HG03159 (cell line): ENCODE measurements around the gene PDE2A.
A peak's percentile ranks its signal among the peaks of the same experiment; 100 is the strongest.

ENCODE experiments used
- ATAC-seq: cut with Tn5 transposase; IDR thresholded peaks from one replicate; pipeline ENCODE4 v1.9.1; 2021; ENCODE audit warnings: mild to moderate bottlenecking, moderate library complexity; ENCODE audit not compliant: unreplicated experiment

PDE2A gene

DNA sequence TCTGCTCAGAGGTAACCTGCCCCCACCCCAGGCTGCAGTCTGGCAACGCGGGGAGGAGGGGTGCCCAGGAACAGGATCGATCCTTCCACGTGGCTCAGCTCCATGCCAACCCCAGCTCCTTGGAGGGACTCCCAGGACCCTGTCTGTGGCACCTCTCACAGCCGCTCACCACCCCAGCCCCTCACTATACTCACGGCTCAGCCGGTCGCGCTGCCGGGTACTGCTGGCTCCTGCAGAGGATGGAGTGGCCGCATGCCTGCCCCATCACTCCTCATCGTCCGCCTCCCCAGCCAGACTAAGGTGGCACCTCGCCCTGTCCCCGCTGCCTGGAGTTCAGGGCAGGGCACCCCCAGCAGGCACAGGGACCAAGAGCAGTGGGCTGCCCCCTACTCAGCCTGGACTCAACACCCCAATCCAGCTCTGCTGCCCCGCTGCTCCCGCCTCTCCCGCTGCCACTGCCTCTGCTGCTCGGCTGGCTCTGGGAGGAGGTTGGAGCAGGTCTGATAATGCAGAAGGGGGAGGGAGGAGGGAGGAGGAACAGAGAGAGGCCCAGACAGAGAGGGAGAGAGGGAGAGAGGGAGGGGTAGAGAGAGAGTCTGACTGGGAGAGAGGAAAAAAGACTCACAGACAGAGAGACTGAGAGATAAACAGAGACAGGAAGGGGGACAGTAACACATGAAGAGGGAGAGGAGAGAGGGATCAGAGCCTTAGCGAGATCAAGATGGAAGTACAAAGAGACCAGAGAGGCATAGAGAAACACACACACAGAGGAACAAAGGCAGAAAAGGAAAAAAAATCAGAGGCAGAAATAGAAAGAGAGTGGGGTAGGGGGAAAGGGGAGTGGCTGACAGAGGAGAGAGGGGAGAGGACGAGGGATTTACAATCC lies at the start of gene PDE2A:
Gene PDE2A, minus strand, starts transcription at position 480 of the 886 bp plus-strand sequence. Its CDS starts 215 bp downstream, at position 265.
- ATAC-seq: no peak

DNA sequence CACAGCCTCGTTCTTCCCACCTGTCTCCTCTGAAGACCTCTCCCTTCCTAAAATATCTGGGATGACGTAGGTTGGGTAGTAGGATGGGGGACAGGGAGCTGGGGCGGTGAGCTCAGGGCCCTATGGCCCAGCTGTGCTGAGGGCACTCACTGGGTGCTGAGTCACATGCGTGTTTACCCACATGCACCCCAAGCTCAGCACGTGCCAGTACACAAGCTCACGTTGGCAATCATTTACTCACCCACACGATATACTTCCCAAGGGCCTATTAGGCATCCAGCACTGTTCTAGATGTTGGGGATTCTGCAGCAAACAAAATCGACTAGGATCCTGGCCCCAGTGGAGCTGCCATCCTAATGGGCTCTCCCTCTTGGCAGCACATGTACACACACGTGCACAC lies 49.3 kb upstream of the PDE2A start:
- ATAC-seq: no peak

DNA sequence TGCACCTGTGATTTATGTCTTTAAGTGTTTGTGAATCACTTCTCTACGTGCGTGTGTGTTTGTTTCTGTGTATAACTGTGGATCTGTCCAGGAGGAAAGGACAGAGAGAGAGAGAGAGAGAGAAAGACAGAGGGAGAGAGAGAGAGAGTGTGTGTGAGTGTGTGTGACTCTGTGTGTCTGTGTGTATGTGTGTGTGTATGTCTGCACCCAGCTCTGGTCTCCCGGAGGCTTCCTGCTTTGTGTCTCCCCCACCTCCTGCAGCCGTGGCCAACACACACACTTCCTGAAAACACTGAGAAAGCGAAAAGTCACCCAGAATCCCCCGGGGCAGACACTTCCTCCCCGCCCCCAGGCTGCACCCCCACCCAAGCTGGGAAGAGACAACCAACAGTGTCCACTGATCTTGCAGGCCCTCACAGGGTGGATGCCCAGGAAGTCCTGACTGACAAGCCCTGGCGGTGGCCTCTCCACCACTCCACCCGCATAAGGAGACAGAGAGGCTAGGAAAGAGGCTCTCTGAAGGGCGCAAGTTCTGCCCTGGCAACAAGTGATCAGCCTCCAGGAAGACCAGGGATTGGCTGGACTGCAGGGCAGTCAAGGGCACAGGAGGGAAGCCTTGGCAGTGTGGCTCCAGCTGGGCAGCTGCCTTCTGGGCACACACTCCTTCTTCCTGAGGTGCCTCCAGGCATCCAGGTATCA lies 48.0 kb upstream of the PDE2A start:
- ATAC-seq: peak; percentile 81

DNA sequence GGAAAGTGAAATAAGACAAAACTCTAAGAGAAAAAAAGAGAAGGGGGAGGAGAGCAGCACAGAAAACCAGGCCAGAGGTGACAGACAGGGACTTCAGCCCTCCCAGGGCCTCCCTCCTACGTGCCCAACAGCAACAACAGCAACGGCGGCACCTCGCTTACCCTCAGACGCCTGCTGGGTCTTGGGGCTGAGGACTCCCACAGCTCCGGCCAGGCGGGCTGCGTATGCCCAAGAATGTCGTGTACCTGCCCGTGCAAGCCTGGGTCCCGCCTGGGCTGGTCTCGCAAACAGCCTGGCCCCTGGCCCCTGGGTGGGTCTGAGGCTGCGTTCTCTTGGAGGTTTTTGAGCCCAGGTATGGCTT lies 47.4 kb upstream of the PDE2A start:
- peak; percentile 11 for ATAC-seq

DNA sequence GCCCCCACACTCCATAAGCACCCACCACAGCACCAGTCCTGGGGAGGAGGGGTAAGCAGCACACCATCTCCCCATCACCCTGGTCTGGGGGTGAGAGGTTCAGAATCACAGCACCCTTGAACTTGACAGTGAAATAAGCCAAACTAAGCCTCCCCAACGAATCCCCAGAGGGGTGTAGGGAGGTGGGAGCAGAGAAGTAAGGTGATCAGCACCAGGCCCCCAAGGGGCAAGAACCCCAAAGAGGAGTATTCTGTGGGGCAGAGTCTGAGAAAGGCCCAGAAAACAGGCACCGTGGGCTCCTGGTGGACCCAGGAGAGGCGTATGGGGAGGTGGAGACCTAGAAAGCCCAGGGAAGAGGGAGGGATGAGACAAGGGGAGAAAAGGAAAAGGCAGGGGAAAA lies 47.1 kb upstream of the PDE2A start:
- no peak for ATAC-seq

DNA sequence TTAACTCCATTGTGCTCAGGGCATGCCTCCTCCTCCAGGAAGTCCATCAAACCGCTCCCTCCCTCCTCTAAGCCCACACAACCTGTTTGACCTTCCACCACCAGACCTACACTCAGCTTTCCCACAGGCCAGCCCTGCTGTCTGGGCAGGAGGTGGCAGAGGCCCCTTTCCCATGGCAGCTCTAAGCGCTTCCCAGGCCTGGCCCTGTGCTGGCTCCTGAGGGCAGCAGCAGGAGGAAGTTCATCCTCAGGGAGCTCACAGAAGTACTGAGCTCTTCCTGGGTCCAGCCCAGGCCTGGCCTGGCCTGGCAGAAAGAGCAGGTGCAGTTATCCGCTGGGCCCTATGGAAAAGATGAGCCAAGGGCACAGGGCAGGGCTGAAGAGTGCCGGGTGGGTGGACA lies 46.6 kb upstream of the PDE2A start:
- no peak for ATAC-seq

DNA sequence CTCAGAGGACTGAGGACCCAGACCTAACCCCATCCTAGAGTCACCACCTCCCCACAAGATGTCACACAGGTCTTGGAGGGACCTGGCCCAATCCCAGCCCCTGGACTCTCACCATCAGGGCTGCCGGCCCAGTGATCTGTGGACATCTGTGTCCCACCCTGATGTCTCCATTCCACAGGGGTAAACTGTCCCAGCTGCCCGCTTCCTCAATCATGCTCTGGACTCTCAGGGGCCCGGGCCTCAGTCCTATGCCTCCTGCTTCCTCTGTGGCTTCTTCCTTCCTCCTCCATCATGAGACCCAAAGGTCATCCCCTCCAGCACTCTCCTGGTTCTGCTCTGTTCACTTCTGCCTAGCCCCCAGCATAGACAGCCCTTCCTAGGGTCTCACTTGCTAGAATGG lies 45.8 kb upstream of the PDE2A start:
- no peak for ATAC-seq

DNA sequence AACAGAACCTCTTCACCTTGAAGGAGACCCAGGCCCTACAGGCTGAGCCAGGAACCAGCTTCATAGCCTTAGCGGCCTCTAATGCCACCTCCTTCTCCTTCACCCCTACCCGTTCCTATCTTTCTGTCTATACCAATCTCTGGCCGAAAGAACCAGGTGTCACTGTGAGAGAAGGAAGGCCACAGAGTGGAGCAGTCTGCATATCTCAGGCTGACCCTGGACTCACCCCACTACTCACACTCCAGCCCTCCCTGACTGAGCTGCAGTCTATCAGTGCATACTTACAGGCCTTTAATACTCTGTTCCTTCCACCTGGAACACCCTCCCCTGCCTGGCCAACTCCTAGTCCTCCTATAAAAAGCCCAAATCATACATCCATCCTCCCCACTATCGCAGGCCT lies 45.3 kb upstream of the PDE2A start:
- no peak for ATAC-seq

DNA sequence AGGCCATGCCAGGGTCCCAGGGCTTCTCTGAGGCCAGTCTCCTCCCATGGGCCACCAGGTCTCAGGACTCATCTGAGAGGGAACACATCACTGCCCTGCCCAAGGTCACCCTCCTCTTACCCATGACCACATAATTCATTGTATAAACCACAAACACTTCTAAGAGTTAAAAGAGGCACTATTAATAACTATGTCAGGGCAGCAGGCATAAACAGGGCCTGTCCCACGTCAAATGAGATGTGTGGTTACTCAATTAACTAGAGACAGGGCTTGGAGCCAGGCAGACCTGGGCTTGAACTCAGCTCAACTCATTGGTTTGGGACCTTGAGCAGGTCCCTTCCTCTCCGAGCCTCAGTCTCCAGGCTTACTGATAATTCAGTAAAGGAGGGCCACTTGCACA lies 44.9 kb upstream of the PDE2A start:
- ATAC-seq: no peak

DNA sequence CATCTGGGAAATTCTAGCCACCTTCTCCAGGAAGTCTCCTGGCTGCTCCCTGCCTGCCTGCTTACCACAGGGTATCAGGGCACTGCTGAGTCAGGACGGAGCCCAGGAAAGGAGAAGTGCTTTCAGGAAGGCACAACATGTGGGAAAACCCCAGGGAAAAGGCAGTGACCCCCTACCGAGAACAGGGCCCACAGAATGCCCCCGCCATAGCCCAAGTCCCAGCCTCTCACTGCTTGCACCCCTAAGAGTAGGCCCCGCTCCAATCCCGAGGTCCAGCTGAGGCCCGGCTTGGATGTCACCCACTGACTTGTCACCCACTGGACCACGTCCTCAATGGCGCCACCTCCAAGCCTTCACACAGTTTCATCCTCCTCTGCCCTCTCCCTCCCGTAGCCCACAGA lies 43.9 kb upstream of the PDE2A start:
- ATAC-seq: no peak

DNA sequence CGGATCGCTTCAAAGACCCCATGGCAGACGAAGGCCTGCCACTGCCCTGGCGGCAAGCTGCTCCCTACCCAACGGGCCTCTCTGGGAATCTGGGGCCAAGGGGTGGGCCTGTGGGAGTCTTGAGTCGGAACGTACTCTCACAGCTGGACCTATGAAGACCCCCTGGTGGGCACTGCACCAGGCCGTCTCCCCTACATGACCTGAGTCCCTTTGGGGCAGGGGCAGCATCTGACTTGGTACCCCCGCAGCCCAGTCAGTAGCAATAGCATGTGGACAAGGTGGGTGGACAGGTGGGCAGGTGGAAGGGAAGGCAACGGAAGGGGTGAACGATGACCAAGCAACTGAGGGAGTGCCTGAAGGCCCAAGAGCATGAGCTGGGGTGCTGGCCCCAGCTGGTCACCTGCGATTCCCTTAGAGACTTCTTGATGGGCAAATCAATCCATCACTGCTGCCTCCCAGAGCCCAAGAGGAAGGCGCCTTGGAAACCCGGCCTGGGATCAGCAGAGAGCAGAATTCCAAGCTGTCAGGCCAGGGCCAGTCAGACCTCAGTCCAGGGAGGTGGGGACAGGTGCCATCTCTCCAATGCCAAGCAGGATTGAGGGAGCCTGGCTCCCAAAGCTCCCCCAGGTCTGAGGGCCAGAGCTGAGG lies 42.7 kb upstream of the PDE2A start:
- no peak for ATAC-seq

DNA sequence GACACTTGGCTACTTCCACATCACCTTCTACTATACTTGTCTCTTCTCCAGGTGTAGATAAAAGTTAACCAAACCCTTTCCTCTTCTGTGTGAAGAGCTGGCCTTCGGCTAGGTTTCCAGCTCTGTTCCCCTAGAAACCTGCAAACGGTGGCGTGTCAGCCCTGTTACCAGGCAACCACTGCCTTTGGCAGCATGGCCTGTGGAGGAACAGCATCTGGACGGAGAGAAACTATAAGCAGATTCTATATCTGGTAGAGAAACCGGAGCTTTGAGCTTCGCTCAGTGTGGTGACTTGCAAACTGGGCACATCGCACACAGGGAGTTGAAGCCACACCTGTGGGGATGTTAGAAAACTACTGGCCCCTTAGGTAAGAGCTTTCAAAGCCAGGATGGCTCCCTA lies 42.1 kb upstream of the PDE2A start:
- no peak for ATAC-seq

DNA sequence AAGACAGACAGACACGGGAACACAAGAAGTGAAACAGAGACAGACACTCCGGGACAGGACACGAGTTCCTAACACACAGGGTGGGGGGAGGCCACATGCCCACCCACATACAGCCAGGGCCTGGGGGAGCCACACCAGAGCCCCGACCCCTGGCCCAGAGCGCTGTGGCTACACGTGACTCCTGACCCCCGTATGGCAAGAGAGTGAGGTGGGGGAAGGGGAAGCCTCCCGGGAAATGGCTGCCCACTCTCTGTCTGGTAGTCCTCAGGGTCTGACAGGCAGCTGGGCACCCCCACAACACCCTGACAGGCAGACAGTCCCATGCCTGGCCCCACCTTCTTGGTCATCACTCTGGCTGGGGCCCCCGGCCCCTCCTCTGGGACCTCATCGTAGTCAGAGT lies 38.6 kb upstream of the PDE2A start:
- ATAC-seq: no peak

DNA sequence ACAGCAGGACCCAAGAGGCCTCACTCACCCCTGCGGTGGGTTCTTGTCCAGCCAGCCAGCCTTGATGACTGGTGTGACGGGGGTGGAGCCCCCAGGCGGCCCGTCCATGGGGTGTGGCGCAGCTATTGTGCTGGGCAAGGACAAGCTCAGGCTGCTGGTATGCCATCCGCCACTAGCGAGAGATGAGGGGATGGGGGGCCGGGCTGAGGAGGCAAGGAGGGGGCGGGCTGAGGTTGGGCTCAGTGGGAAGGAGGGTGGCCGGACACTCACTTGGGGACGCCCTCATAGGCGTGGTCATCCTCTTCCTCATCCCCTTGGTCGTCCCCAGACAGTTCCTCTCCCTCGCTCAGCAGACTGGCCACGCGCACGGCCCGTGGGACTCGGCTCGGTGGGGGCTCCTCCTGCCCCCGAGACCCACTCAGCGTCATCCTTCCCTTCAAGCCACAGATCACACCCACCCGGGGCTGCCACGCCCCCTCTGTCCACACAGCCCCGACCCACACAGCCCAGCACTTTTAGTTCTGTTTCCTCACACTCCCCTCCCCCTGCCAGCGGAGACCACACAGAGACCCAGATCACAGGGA lies 38.0 kb upstream of the PDE2A start:
- ATAC-seq: no peak

DNA sequence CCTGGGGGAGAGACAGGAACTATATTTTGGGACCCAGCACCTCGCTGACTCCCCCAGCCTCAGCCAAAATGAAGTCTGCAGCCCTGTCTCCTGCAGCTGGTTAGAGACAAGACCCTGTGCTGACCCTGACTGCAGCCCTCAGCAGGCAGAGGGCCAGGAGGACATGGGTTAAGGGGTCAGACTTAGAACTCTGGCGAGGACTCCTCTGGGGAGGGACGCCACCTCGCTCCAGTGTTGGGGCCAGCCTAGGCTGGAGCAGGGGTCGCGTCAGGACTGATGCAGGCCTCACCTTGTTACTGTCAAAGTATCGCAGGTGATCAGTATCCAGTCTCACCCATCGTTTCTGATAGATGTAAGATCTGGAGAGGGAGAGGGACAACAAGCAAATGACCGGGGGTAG lies 36.9 kb upstream of the PDE2A start:
- ATAC-seq: no peak

DNA sequence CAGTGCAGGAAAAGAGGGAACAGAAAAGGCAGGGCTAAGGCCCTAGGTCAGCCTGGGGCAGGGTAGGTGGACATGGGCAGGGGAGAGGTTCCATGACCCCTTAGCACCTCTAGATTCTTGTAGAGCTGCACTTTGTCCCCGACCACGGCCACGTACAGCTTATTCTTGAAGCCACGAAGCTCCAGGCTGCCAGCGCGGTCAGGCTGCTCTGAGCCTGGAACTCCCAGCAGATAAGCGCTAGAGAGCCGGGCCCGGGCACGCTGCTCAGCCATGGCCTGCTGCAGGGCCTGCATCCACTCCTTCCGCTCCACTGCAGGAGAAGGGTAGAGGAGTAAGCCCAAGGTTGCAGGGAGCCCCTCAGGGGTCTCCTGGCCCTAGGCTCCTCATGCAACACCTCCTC lies 36.1 kb upstream of the PDE2A start:
- no peak for ATAC-seq

DNA sequence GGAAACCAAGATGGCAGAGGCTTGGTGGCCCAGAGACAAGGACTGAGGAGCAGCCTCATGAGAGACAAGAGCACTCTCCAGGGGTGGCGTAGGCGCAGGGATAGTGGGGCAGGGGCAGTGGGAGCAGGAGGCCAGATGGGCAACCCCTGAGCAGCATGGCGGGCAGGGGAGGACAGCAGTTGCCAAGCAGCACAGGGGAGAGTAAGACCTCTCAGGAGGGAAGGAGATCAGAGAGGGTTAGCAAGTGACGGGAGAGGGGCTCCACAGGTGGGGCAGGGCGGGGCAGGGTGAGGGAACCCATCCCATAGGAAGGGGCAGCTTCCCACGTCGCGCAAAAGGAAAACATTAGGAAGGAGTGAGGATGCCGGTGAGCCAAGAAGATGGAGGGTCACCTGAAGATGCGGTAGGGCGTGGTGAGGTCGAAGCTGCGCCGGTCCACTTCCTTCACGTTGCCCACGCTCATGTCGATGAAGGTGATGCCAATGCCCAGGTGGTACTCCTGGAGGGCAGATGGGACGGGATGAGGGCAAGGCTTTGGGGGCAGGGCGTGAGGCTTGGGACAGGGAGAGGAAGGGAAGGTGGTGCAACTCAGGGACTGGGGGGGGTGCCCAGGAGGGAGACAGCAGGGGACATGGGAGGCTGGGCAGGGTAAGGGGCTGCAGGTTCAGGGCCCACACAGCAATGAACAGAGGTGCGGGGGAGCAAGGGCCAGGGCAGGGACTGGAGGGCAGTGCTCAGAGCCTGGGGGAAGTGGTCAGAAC lies 35.4 kb upstream of the PDE2A start:
- no peak for ATAC-seq

DNA sequence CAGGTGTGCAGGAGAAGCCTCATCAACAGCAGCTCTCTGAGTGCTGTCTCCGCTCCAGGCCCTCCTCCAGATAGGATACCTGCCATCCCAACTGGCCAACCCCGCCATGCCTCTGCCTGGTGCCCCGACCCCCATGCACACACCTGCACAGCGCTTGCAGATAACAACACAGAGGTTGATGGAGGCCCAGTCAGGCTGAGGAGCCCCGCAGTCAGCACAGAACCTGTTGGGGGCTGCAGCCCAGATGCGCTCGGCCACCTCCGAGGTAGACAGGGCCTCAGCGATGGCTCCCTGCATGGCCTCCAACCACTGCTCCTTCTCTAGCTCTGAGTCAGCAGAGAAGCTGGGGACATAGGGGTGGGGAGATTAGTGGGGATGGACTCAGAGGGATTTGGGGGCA lies 32.8 kb upstream of the PDE2A start:
- no peak for ATAC-seq

DNA sequence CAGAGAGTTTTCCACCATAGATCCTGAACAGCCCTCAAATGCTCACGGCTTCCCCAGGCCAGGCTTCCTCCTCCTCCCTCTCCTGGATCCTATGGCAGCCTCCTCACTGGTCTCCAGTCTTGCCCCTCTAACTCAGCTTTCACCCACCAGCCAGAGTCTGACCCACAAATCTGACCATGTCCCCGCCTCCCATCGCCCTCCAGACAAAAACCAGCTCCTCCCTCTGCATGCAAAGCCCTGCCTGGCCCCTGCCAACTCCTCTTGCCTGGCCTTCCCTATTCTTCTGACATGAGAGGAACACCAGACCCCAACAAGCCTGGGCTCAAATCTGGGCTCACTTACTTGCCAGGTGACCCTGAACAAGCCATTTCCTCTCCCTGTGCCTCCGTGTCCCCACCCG lies 32.4 kb upstream of the PDE2A start:
- ATAC-seq: no peak

DNA sequence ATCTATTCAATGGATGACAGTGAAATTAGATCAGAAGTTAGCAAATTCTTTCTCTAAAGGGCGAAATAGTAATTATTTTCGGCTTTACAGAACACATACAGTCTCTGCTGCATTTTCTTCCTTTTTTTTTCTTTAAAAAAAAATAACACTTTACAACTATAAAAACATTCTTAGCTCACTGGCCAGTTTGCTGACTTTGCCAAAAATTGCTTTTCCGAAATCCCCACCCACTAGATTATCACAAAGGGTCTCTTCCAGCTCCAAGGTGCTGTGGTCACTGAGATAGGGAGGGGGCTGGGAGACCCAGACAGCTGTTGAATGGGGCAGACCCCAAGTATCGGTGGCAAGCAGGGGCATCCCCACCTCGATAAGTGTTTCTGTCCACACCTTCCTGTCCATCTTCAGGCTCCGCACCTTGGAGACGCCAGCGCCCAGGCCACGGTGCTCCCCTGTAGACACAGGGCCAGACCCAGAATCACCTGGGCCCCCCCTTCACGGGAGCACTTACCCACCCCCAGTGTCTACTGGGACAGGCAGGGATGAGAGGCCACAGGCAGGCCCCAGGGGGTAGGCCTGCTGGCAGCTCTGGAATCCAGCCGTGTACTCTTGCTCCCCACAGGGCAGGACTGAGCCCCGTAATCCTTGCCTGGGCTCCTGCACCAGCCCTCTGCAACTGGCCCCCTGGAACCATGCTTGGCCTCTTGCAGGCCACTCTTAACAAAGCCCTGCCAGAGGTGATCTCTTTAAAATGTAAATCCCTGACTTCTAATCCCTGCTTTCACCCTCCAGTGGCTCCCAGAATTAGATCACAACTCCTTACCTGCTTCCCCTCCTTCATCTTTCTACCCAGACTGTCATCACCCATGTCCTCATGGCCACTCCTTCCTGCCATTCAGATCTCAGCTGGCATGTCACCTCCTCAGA lies 31.5 kb upstream of the PDE2A start:
- no peak for ATAC-seq
